Measurements from ENCODE around the gene SPOCK1.
A peak's percentile ranks its signal among the peaks of the same experiment; 100 is the strongest.

The SPOCK1 gene

GRCh38 chr5:137496919-137497318, 2.2 kb downstream of the SPOCK1 start:
- H3K4me3 ChIP-seq (replicated peaks; ENCODE audit: low read depth, low read length), result no peak overlapping the region
- no peak for TF ChIP-seq CTCF (IDR thresholded peaks at IDR 0.05; ENCODE audit: low read depth, low read length, missing control alignments)
- peak; percentile 19 for DNase-seq (ENCODE audit: extremely low read depth, low read depth)

DNA sequence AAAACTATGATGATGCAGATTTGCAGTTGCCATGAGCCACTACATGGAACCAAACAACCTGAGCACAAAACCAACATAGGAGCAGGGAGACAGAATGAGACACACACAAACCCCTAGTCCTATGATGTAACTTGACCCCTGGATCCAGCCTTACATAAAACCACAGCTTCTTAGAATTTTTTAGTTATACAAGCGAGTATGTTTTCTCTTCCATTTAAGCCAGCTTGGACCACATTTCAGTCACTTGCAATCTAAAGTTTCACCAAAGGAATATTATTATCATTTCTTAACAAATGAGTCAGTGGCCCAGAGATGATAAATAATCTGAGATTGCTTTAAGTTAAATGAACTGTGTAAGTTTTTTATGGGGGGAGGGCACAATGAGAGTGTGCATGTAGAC, 6.8 kb downstream of the SPOCK1 start:
- no peak for TF ChIP-seq CTCF (IDR thresholded peaks at IDR 0.05; ENCODE audit: low read depth, low read length, missing control alignments)
- no peak for DNase-seq (ENCODE audit: extremely low read depth, low read depth)
- H3K4me3 ChIP-seq (replicated peaks; ENCODE audit: low read depth, low read length), result no peak overlapping the region

DNA sequence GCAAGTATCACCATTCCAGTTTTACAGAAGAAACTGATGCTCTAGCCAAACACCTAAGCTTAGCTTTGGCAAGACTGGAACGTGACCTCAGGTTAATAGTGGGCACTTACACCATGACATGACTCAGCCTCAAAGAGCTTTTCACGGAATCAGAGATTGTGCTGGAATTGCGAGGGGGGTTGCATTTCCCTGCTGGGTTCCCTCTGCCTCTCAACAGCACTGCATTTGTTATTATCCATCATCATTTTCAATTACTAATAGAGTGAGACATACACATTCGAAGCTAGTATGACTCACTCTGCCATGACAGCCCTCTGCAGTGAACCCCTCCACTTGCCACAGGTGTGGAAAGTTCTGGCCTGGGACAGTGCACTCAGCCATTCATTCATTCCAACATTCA, 8.0 kb downstream of the SPOCK1 start:
- no peak overlapping the region for H3K4me3 ChIP-seq (replicated peaks; ENCODE audit: low read depth, low read length)
- no peak for DNase-seq (ENCODE audit: extremely low read depth, low read depth)
- no peak for TF ChIP-seq CTCF (IDR thresholded peaks at IDR 0.05; ENCODE audit: low read depth, low read length, missing control alignments)

GRCh38 chr5:137490591-137490990, 8.5 kb downstream of the SPOCK1 start:
- no peak overlapping the region for H3K4me3 ChIP-seq (replicated peaks; ENCODE audit: low read depth, low read length)
- no peak for TF ChIP-seq CTCF (IDR thresholded peaks at IDR 0.05; ENCODE audit: low read depth, low read length, missing control alignments)
- DNase-seq (ENCODE audit: extremely low read depth, low read depth), result no peak

GRCh38 chr5:137488974-137489373, 10.2 kb downstream of the SPOCK1 start:
- DNase-seq (ENCODE audit: extremely low read depth, low read depth), result no peak
- H3K4me3 ChIP-seq (replicated peaks; ENCODE audit: low read depth, low read length), result no peak overlapping the region
- TF ChIP-seq CTCF (IDR thresholded peaks at IDR 0.05; ENCODE audit: low read depth, low read length, missing control alignments), result no peak

GRCh38 chr5:137488516-137488915, 10.6 kb downstream of the SPOCK1 start:
- DNase-seq (ENCODE audit: extremely low read depth, low read depth), result no peak

More at GRCh38 chr5:137488516-137488915, 10.6 kb downstream of the SPOCK1 start:
- no peak for TF ChIP-seq CTCF (IDR thresholded peaks at IDR 0.05; ENCODE audit: low read depth, low read length, missing control alignments)
- H3K4me3 ChIP-seq (replicated peaks; ENCODE audit: low read depth, low read length), result no peak overlapping the region
